IMR-90 (cell line): Measurements from ENCODE around the gene NRN1. TPM values are rescaled to one million over a fixed set of nuclear protein-coding genes. Genes with fewer than 3 reads are reported as not detected.

Source experiments
- ATAC-seq: fragments of 200-7000 bp; cut with Tn5 transposase; 2 replicates; pipeline ENCODE4 v1.9.1; 2020; ENCODE audit warnings: low read depth, mild to moderate bottlenecking, moderate library complexity
- BruUV-seq: library from RNA; stranded (reverse); fragments of 400-500 nt; replicated peaks from 2 replicates; lab custom pipeline; 2021; lab: Mats Ljungman, UMichigan
- CTCF ChIA-PET: fragments of 300-600 bp; formaldehyde crosslinking; extraction: SDS; loops from one replicate; lab custom pipeline; 2021; ENCODE audit warnings: antibody characterized with exemption; lab: Yijun Ruan, JAX
- POLR2A ChIA-PET: fragments of 300-600 bp; sonication (Branson Sonifier 250); formaldehyde crosslinking; loops from one replicate; lab custom pipeline; 2022; ENCODE audit warnings: antibody characterized with exemption; ENCODE audit not compliant: unreplicated experiment; lab: Charles Lee
- DNase-seq: peaks from one replicate; pipeline ENCODE4 v3.0.0; 2013
- H2AFZ ChIP-seq: replicated peaks from 2 replicates; pipeline ENCODE3; 2013; ENCODE audit warnings: low read length, mild to moderate bottlenecking; ENCODE audit not compliant: poor library complexity
- H2AK5ac ChIP-seq: 2 replicates; pipeline ENCODE4 v1.6.1; 2013; ENCODE audit warnings: low read depth, low read length, inconsistent platforms
- H2AK9ac ChIP-seq: replicated peaks from 2 replicates; pipeline ENCODE3; 2013; ENCODE audit warnings: mild to moderate bottlenecking, low read depth, low read length, moderate library complexity; ENCODE audit not compliant: poor library complexity
- H2BK120ac ChIP-seq: 2 replicates; pipeline ENCODE4 v1.6.1; 2013; ENCODE audit warnings: low read depth, low read length, inconsistent platforms
- H2BK15ac ChIP-seq: 3 replicates; pipeline ENCODE4 v1.6.1; 2013; ENCODE audit warnings: low read depth, low read length, inconsistent platforms
- H2BK20ac ChIP-seq: 2 replicates; pipeline ENCODE4 v1.6.1; 2013; ENCODE audit warnings: low read depth, mild to moderate bottlenecking, inconsistent platforms, low read length, moderate library complexity
- H2BK5ac ChIP-seq: 2 replicates; pipeline ENCODE4 v1.6.1; 2013; ENCODE audit warnings: mild to moderate bottlenecking, low read depth, low read length, inconsistent platforms; ENCODE audit not compliant: poor library complexity, severe bottlenecking
- H3K14ac ChIP-seq: replicated peaks from 2 replicates; pipeline ENCODE4 v1.6.1; 2013; ENCODE audit warnings: low read depth, low read length, inconsistent platforms
- H3K18ac ChIP-seq: 2 replicates; pipeline ENCODE4 v1.6.1; 2013; ENCODE audit warnings: low read depth, low read length, control low read depth
- H3K23ac ChIP-seq: 2 replicates; pipeline ENCODE4 v1.6.1; 2013; ENCODE audit warnings: low read depth, low read length, inconsistent platforms
- H3K27ac ChIP-seq: 2 replicates; pipeline ENCODE4 v1.5.1; 2013; ENCODE audit warnings: mild to moderate bottlenecking, control low read depth, low read length; ENCODE audit not compliant: insufficient read depth
- H3K27me3 ChIP-seq: 2 replicates; pipeline ENCODE4 v1.6.1; 2013; ENCODE audit warnings: low read length; ENCODE audit not compliant: control insufficient read depth, insufficient read depth
- H3K36me3 ChIP-seq: 2 replicates; pipeline ENCODE4 v1.6.1; 2013; ENCODE audit warnings: low read length, mixed read lengths; ENCODE audit not compliant: control insufficient read depth, insufficient read depth
- H3K4ac ChIP-seq: 2 replicates; pipeline ENCODE4 v1.6.1; 2013; ENCODE audit warnings: low read depth, low read length, inconsistent platforms
- H3K4me1 ChIP-seq: 2 replicates; pipeline ENCODE4 v1.6.1; 2013; ENCODE audit warnings: low read length, mixed read lengths; ENCODE audit not compliant: control insufficient read depth, insufficient read depth
- H3K4me2 ChIP-seq: 2 replicates; pipeline ENCODE4 v1.6.1; 2013; ENCODE audit warnings: low read depth, mild to moderate bottlenecking, control low read depth, low read length, moderate library complexity
- H3K4me3 ChIP-seq: 2 replicates; pipeline ENCODE4 v1.5.1; 2013; ENCODE audit warnings: low read depth, mild to moderate bottlenecking, control low read depth, low read length, moderate library complexity; ENCODE audit not compliant: insufficient read depth
- H3K56ac ChIP-seq: 2 replicates; pipeline ENCODE4 v1.6.1; 2013; ENCODE audit warnings: low read length, inconsistent platforms; ENCODE audit not compliant: insufficient read depth; ENCODE audit errors: extremely low read depth
- H3K79me1 ChIP-seq, 2 experiments: 2 replicates each; pipeline ENCODE4 v1.6.1; 2013; ENCODE audit warnings: low read length in 2 of 2, inconsistent platforms in 1 of 2, low read depth in 1 of 2
- H3K9ac ChIP-seq: 2 replicates; pipeline ENCODE4 v1.6.1; 2013; ENCODE audit warnings: low read depth, low read length, control low read depth
- H3K9me1 ChIP-seq: 2 replicates; pipeline ENCODE4 v1.6.1; 2013; ENCODE audit warnings: low read length, inconsistent platforms; ENCODE audit not compliant: insufficient read depth
- H3K9me3 ChIP-seq: 2 replicates; pipeline ENCODE4 v1.6.1; 2013; ENCODE audit warnings: low read length; ENCODE audit not compliant: control insufficient read depth, insufficient read depth
- H4K20me1 ChIP-seq: 2 replicates; pipeline ENCODE4 v1.6.1; 2013; ENCODE audit warnings: low read length, inconsistent platforms; ENCODE audit not compliant: insufficient read depth
- H4K5ac ChIP-seq: 2 replicates; pipeline ENCODE4 v1.6.1; 2013; ENCODE audit warnings: mild to moderate bottlenecking, low read depth, low read length, control low read depth
- H4K8ac ChIP-seq, 2 experiments: 2 replicates each; pipeline ENCODE4 v1.6.1; 2013; ENCODE audit warnings: low read depth in 2 of 2, low read length in 2 of 2, control low read depth in 1 of 2, inconsistent platforms in 1 of 2
- H4K91ac ChIP-seq: 2 replicates; pipeline ENCODE4 v1.6.1; 2013; ENCODE audit warnings: low read depth, low read length, inconsistent platforms; ENCODE audit not compliant: insufficient read depth
- BHLHE40 ChIP-seq: fragments of 150-350 bp; IDR thresholded peaks from 2 replicates; pipeline ENCODE4 v1.6.1; 2016; ENCODE audit warnings: mild to moderate bottlenecking, low read depth, low read length
- CEBPB ChIP-seq: IDR thresholded peaks from 2 replicates; pipeline ENCODE4 v1.6.1; 2012; ENCODE audit warnings: low read depth, low read length, improper control_type of control experiment
- CTCF ChIP-seq: conservative IDR thresholded peaks from 2 replicates; pipeline ENCODE4 v1.5.1; 2012; ENCODE audit warnings: mild to moderate bottlenecking, low read depth, low read length, improper control_type of control experiment
- WGBS, 2 experiments: methylation state at CpG; one replicate each; pipeline versions ENCODE4 v1.1.5 to v1.1.7; 2013; ENCODE audit warnings: missing lambda C conversion rate in 2 of 2; ENCODE audit not compliant: insufficient read length in 1 of 2; ENCODE audit errors: extremely low coverage in 2 of 2; 5-methylcytosine and 5-hydroxymethylcytosine counted together
- dilution Hi-C: fragments of 300-500 bp; cut with HindIII; formaldehyde crosslinking; loops from one replicate; pipeline ENCODE4 v1.14.3; 2018; ENCODE audit warnings: low sequenced_read_pairs; ENCODE audit not compliant: unreplicated experiment
- in situ Hi-C: fragments of 300-500 bp; cut with MboI; formaldehyde crosslinking; loops from 3 replicates; pipeline ENCODE4 v1.14.3; 2019; ENCODE audit warnings: low sequenced_read_pairs, inconsistent platforms, mixed read lengths
- intact Hi-C: fragments of 100-400 bp; cut with micrococcal nuclease; formaldehyde crosslinking; loops from 2 replicates; pipeline ENCODE4 v1.10.0; 2022
- polyA plus RNA-seq, 3 experiments: library from polyadenylated mRNA; depleted of rRNA; stranded (reverse); fragments of >200 nt; gene quantifications; 2 replicates each; pipeline ENCODE4 v1.2.3, GENCODE V29; 2012; ENCODE audit warnings: low replicate concordance in 1 of 3
- total RNA-seq: library from RNA; depleted of rRNA; stranded (reverse); fragments of >200 nt; gene quantifications from 2 replicates; pipeline ENCODE4 v1.2.3, GENCODE V29; 2012

NRN1 gene
- total and polyA plus RNA-seq, 2 of the 4 experiments (the other 2 are of a cell fraction), result not detected

- H3K27me3 ChIP-seq, result peaks cover 72% of the 10 kb centered on the region
- H3K36me3 ChIP-seq, result no peaks in the 10 kb centered on the region
- no peak overlapping the region for H2BK120ac ChIP-seq
- no peak overlapping the region for H4K8ac ChIP-seq
- H2BK15ac ChIP-seq, result no peak overlapping the region
- ChIA-PET POLR2A (no interaction called here), CTCF (no interaction called here)
- whole genome bisulfite sequencing, 2 experiments, result no CpG with 5 or more reads among the region's 41 CpGs
- no peak overlapping the region for H3K9ac ChIP-seq
- H3K4ac ChIP-seq, result no peak overlapping the region
- no peak overlapping the region for H2BK20ac ChIP-seq
- dilution Hi-C loops (no loop called here), intact Hi-C loops (loop anchor here (1.0 to 5.0 kb wide), 2 partner anchors 525 to 574 kb away; no protein-coding TSS in a partner anchor), in situ Hi-C loops (loop anchor here (25.0 kb wide), 1 partner anchor 534 kb away; no protein-coding TSS in a partner anchor)
- no peak overlapping the region for H3K27ac ChIP-seq
- no peak overlapping the region for H3K14ac ChIP-seq
- H3K18ac ChIP-seq, result no peak overlapping the region
- TF ChIP-seq CTCF (0 out of 2 replicates have a peak, but pooled peaks have one; percentile 24), CEBPB (no peak), BHLHE40 (peak; percentile 38; the same call in 1 of the 2 replicates)
- no peak overlapping the region for H3K56ac ChIP-seq
- H2BK5ac ChIP-seq, result no peak overlapping the region
- H4K91ac ChIP-seq, result no peak overlapping the region
- ATAC-seq (peak; percentile 75), DNase-seq (peak; percentile 19)
- peak overlapping the region; percentile 87 for H3K4me3 ChIP-seq
- H3K79me1 ChIP-seq, result no peaks in the 10 kb centered on the region
- H4K20me1 ChIP-seq, result no peaks in the 10 kb centered on the region; the same call in 1 of the 2 replicates
- H2AK5ac ChIP-seq, result no peak overlapping the region
- peak overlapping the region; percentile 80 for H2AFZ ChIP-seq
- no TSS peak for BruUV-seq
- H3K4me2 ChIP-seq, result peak overlapping the region; percentile 95
- H3K23ac ChIP-seq, result no peak overlapping the region
- no peak overlapping the region for H2AK9ac ChIP-seq
- no peaks in the 10 kb centered on the region; the same call in 1 of the 2 replicates for H3K4me1 ChIP-seq
- H3K9me1 ChIP-seq, result no peaks in the 10 kb centered on the region
- peaks cover 4% of the 10 kb centered on the region; the same call in 1 of the 2 replicates for H3K9me3 ChIP-seq
- H4K5ac ChIP-seq, result no peak overlapping the region
Observed at GRCh38 chr6:5995949-5996713, 10.6 kb downstream of the NRN1 start.
